Measurements from ENCODE around the gene LHFPL6.

- no peak for TF ChIP-seq CTCF (IDR thresholded peaks at IDR 0.05)
- no peak for TF ChIP-seq POLR2A (IDR thresholded peaks at IDR 0.05)
These were observed 134.7 kb downstream of the LHFPL6 start for GRCh38 chr13:39468306-39468705.
